ENCODE measurements around the gene USP24. TPM values are rescaled to one million over a fixed set of nuclear protein-coding genes. Genes with fewer than 3 reads are reported as not detected.

Gene USP24
- total and polyA plus RNA-seq, 2 donors (not counting 1 experiment from before 2014, with no cell fraction given) = 18.9 to 152 TPM

GRCh38 chr1:55039342-55040082 is 175.7 kb downstream of the USP24 start, which contains the start of gene PCSK9:
Gene PCSK9, plus strand, starts transcription at chr1:55039548. Its CDS starts 290 bp downstream, at chr1:55039838.
- Mint-ChIP-seq H3K9me3 (ENCODE audit: insufficient read depth) (no peaks in the 10 kb centered on the region), H3K27ac (no peak within 1 kb of the TSS), H3K4me3 (no peak within 1 kb of the TSS), H3K4me1 (no peaks in the 10 kb centered on the region), H3K27me3 (peaks cover 56% of the 10 kb centered on the region)
- H3K9me3 ChIP-seq (ENCODE audit: control extremely low read depth in 1 of 3, control insufficient read depth in 2 of 3, insufficient read depth in 1 of 3, low read length in 2 of 3) = no peaks in the 10 kb centered on the region
- no peaks in the 10 kb centered on the region for H4K20me1 ChIP-seq (ENCODE audit: control insufficient read depth, insufficient read depth, low read length, poor library complexity, severe bottlenecking)
- H3K4me1 ChIP-seq (ENCODE audit: control insufficient read depth in 2 of 2, insufficient read depth in 2 of 2, low read length in 2 of 2) = no peaks in the 10 kb centered on the region
- H3K9ac ChIP-seq (ENCODE audit: low read length) = no peak within 1 kb of the TSS
- CTCF ChIA-PET = no interaction called here
- TF ChIP-seq CTCF (IDR thresholded peaks at IDR 0.05) (no peak), EZH2 (IDR thresholded peaks at IDR 0.05; ENCODE audit: borderline replicate concordance, insufficient read depth, low read depth, low read length, poor library complexity, severe bottlenecking) (no peak)
- intact Hi-C loops (cut with micrococcal nuclease) = no loop called here
- 10% methylated on average over 65 of the region's 67 CpGs for WGBS (ENCODE audit: insufficient coverage)
- H3K36me3 ChIP-seq (replicated peaks in 1 of 2; ENCODE audit: control extremely low read depth in 1 of 2, control insufficient read depth in 1 of 2, extremely low read depth in 1 of 2, insufficient read depth in 2 of 2, low read length in 1 of 2) = no peaks in the 10 kb centered on the region
- H2AFZ ChIP-seq (ENCODE audit: insufficient read depth, low read depth, low read length, poor library complexity, severe bottlenecking) = no peak within 1 kb of the TSS
- DNase-seq = no peak
- no peaks in the 10 kb centered on the region for H3K79me2 ChIP-seq (ENCODE audit: control insufficient read depth, insufficient read depth, low read length)
- no peak within 1 kb of the TSS for H3K4me3 ChIP-seq (ENCODE audit: control extremely low read depth in 1 of 5, extremely low read depth in 1 of 5, insufficient read depth in 1 of 5, low read depth in 2 of 5, low read length in 4 of 5)
- no peak within 1 kb of the TSS for H3K4me2 ChIP-seq (replicated peaks; ENCODE audit: low read depth, low read length, poor library complexity, severe bottlenecking)
- POLR2A ChIA-PET = no interaction called here
- peaks cover 0 to 32% (median 9%) of the 10 kb centered on the region in 4 experiments for H3K27me3 ChIP-seq (replicated peaks in 1 of 4; ENCODE audit: control extremely low read depth in 1 of 4, control insufficient read depth in 3 of 4, insufficient read depth in 4 of 4, low read length in 3 of 4)
- no peak within 1 kb of the TSS for H3K27ac ChIP-seq (ENCODE audit: low read length in 2 of 2)
- no peak for ATAC-seq (ENCODE audit: low read depth)

DNA sequence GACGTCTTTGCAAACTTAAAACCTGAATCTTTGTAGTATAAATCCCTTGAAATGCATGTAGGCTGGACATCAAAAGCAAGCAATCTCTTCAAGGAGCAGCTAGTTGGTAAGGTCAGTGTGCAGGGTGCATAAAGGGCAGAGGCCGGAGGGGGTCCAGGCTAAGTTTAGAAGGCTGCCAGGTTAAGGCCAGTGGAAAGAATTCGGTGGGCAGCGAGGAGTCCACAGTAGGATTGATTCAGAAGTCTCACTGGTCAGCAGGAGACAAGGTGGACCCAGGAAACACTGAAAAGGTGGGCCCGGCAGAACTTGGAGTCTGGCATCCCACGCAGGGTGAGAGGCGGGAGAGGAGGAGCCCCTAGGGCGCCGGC is 176.2 kb downstream of the USP24 start:
- Mint-ChIP-seq H3K27ac (no peak overlapping the region), H3K9me3 (ENCODE audit: insufficient read depth) (no peaks in the 10 kb centered on the region), H3K4me3 (no peak overlapping the region), H3K4me1 (no peaks in the 10 kb centered on the region), H3K27me3 (peaks cover 59% of the 10 kb centered on the region)
- H3K79me2 ChIP-seq (ENCODE audit: control insufficient read depth, insufficient read depth, low read length) = no peaks in the 10 kb centered on the region
- CTCF ChIA-PET = no interaction called here
- H3K27me3 ChIP-seq (replicated peaks in 1 of 4; ENCODE audit: control extremely low read depth in 1 of 4, control insufficient read depth in 3 of 4, insufficient read depth in 4 of 4, low read length in 3 of 4) = peaks cover 0 to 32% (median 9%) of the 10 kb centered on the region in 4 experiments
- no peak overlapping the region for H3K27ac ChIP-seq (ENCODE audit: low read length in 2 of 2)
- no peak overlapping the region for H3K4me2 ChIP-seq (replicated peaks; ENCODE audit: low read depth, low read length, poor library complexity, severe bottlenecking)
- no peak overlapping the region for H3K4me3 ChIP-seq (ENCODE audit: control extremely low read depth in 1 of 5, extremely low read depth in 1 of 5, insufficient read depth in 1 of 5, low read depth in 2 of 5, low read length in 4 of 5)
- POLR2A ChIA-PET = no interaction called here
- no peak for ATAC-seq (ENCODE audit: low read depth)
- no peak overlapping the region for H3K9ac ChIP-seq (ENCODE audit: low read length)
- intact Hi-C loops (cut with micrococcal nuclease) = no loop called here
- TF ChIP-seq CTCF (IDR thresholded peaks at IDR 0.05) = no peak
- TF ChIP-seq EZH2 (IDR thresholded peaks at IDR 0.05; ENCODE audit: borderline replicate concordance, insufficient read depth, low read depth, low read length, poor library complexity, severe bottlenecking) = no peak
- no peaks in the 10 kb centered on the region for H3K9me3 ChIP-seq (ENCODE audit: control extremely low read depth in 1 of 3, control insufficient read depth in 2 of 3, insufficient read depth in 1 of 3, low read length in 2 of 3)
- H3K36me3 ChIP-seq (replicated peaks in 1 of 2; ENCODE audit: control extremely low read depth in 1 of 2, control insufficient read depth in 1 of 2, extremely low read depth in 1 of 2, insufficient read depth in 2 of 2, low read length in 1 of 2) = no peaks in the 10 kb centered on the region
- DNase-seq = no peak
- no peak overlapping the region for H2AFZ ChIP-seq (ENCODE audit: insufficient read depth, low read depth, low read length, poor library complexity, severe bottlenecking)
- WGBS (ENCODE audit: insufficient coverage) = 60% methylated on average over 8 of the region's 9 CpGs
- H4K20me1 ChIP-seq (ENCODE audit: control insufficient read depth, insufficient read depth, low read length, poor library complexity, severe bottlenecking) = no peaks in the 10 kb centered on the region
- no peaks in the 10 kb centered on the region for H3K4me1 ChIP-seq (ENCODE audit: control insufficient read depth in 2 of 2, insufficient read depth in 2 of 2, low read length in 2 of 2)

All from B cell (primary cell).